22Rv1 (cell line): ENCODE results near the gene SSH2.
A peak's percentile ranks its signal among the peaks of the same experiment; 100 is the strongest.

Experiments used
- H3K27ac ChIP-seq: fragments of 450-650 bp; 2 replicates; pipeline ENCODE4 v1.5.1; 2017
- ZFX ChIP-seq: fragments of 450-650 bp; IDR thresholded peaks from 2 replicates; pipeline ENCODE4 v1.6.1; 2017; ENCODE audit warnings: antibody characterized with exemption, borderline replicate concordance
- TF ChIP-seq, protein P1 (sequence below): fragments of 450-650 bp; IDR thresholded peaks from 2 replicates; pipeline ENCODE4 v1.5.1; 2017; ENCODE audit warnings: mild to moderate bottlenecking

The SSH2 gene

DNA sequence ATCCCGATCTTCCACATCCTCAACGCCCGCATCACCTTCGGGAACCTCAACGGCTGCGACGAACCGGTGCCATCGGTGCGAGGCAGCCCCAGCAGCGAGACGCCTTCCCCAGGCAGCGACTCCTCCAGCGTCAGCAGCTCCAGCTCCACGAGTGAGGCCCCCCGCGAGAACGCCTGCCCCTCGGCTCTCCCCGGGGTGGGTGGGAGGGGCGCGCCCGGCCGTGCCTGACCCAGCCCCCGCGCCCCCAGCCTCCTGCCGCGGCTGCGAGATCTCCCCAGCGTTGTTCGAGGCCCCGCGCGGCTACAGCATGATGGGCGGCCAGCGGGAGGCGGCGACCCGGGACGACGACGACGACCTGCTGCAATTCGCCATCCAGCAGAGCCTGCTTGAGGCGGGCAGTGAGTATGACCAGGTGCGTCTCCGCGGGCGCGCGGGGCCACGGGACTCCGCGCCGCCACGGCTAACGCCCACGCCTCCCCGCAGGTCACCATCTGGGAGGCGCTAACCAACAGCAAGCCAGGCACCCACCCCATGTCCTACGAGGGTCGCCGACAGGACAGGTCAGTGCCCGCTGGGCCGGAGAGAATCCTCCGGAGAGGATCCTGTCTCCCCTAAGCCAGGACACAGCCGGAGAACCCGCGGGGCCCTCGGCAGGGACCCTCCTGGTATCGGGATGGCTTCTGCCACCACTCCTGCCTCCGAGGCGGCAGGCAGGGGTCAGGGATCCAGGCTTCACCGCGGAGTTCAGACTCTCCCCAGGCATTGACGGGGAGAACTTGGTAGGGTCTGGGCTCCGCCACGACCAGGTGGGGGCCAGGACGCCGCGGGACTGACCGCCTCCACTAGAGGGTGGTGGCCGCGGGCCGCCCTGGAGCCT is 317.4 kb downstream of the SSH2 start:
- TF ChIP-seq, protein P1, sequence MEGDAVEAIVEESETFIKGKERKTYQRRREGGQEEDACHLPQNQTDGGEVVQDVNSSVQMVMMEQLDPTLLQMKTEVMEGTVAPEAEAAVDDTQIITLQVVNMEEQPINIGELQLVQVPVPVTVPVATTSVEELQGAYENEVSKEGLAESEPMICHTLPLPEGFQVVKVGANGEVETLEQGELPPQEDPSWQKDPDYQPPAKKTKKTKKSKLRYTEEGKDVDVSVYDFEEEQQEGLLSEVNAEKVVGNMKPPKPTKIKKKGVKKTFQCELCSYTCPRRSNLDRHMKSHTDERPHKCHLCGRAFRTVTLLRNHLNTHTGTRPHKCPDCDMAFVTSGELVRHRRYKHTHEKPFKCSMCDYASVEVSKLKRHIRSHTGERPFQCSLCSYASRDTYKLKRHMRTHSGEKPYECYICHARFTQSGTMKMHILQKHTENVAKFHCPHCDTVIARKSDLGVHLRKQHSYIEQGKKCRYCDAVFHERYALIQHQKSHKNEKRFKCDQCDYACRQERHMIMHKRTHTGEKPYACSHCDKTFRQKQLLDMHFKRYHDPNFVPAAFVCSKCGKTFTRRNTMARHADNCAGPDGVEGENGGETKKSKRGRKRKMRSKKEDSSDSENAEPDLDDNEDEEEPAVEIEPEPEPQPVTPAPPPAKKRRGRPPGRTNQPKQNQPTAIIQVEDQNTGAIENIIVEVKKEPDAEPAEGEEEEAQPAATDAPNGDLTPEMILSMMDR = no peak
- no peak for TF ChIP-seq ZFX
- H3K27ac ChIP-seq = 0 out of 2 replicates have a peak overlapping the region, but pooled peaks have one; percentile 20

DNA sequence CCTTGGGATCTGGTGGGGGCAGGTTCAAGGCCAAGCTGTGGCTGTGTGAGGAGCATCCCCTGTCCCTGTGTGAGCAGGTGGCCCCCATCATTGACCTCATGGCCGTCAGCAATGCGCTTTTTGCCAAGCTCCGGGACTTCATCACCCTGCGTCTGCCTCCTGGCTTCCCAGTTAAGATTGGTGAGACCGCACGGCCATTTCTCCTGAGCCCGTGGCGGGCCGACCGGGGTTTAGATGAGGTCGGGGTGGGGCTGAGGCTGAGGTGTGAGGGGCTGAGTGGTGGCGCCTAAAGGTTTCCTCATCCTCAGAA is 318.0 kb downstream of the SSH2 start:
- no peak overlapping the region for H3K27ac ChIP-seq

DNA sequence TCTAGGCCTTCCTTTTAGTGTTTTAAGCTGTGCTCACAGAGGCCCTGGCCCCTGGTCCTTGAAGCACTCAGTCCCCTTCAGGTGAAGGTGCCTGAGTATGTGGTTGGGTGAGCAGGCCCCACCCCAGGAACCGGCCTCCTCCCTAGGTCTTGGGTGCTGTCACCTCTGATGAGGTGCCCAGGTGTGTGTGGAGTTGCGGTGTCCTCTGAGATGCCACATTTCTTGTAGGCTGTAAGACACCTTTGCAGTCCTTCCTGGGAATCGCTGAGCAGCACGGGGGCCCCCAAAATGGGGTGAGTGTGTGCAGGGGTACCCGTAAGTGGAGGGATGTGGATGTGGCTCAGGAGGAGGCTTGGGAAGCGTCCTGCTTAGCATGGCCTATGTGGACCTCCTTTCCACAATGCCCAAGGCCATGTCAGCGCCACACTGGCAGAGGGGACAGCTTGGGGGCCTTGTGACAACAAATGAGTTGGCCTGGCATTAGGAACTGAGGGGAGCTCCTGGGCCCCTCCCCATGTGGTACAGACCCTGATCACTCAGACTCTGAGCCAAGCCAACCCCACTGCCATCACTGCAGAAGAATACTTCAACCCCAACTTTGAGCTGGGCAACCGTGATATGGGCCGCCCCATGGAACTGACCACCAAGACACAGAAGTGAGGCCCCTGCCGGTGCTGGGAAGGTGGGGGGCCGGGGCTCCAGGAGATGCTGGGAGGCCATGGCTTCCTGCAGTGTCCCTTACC is 318.5 kb downstream of the SSH2 start:
- no peak for TF ChIP-seq ZFX
- TF ChIP-seq, protein P1 = no peak
- H3K27ac ChIP-seq = no peak overlapping the region

More for the DNA sequence above, 318.0 kb downstream of the SSH2 start:
- TF ChIP-seq, protein P1 = no peak
- no peak for TF ChIP-seq ZFX

GRCh38 chr17:29610395-29610794 is 319.6 kb downstream of the SSH2 start:
- no peak for TF ChIP-seq ZFX
- TF ChIP-seq, protein P1 = no peak

GRCh38 chr17:29608986-29609385 is 321.0 kb downstream of the SSH2 start:
- H3K27ac ChIP-seq = no peak overlapping the region
- no peak for TF ChIP-seq ZFX
- TF ChIP-seq, protein P1 = no peak

More at GRCh38 chr17:29610395-29610794, 319.6 kb downstream of the SSH2 start:
- H3K27ac ChIP-seq = no peak overlapping the region

GRCh38 chr17:29607557-29608195 is 322.4 kb downstream of the SSH2 start:
- H3K27ac ChIP-seq = no peak overlapping the region
- TF ChIP-seq, protein P1 = no peak
- TF ChIP-seq ZFX = no peak
